Activated gamma-delta T cell treated with anti-CD3 and anti-CD28 coated beads, Interleukin-2, amount 50 U/mL, for 16 hours (primary cell): Measurements from ENCODE around the gene CLMN.
"Not testable (repeated sequence)": the region's sequence is repeated elsewhere in the genome, so short reads cannot be mapped to it uniquely, and the experiment has no call there.

Experiments used
- DNase-seq: peaks from one replicate; pipeline ENCODE4 v3.0.0-alpha.2; 2020; ENCODE audit warnings: low read depth

Gene CLMN

DNA sequence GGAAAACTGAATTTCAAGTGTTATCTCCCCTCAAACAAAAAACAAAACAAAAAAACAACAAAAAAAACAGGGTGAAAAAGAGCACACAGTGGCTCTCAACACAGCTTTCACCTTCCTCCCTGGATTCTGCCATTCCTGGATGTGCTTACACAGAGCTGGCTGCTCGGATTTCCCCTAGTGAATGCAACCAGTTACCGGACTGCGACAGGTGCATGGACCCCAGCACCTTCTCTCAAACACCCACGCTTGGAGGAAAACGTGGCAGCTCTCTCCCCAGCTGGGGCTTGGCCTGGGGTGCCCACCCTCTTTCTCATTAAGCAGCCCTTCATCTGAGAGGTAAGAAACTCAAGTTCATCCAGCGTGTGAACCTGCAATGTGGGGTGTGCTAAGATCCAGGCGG is 128.9 kb downstream of the CLMN start:
- no peak for DNase-seq

DNA sequence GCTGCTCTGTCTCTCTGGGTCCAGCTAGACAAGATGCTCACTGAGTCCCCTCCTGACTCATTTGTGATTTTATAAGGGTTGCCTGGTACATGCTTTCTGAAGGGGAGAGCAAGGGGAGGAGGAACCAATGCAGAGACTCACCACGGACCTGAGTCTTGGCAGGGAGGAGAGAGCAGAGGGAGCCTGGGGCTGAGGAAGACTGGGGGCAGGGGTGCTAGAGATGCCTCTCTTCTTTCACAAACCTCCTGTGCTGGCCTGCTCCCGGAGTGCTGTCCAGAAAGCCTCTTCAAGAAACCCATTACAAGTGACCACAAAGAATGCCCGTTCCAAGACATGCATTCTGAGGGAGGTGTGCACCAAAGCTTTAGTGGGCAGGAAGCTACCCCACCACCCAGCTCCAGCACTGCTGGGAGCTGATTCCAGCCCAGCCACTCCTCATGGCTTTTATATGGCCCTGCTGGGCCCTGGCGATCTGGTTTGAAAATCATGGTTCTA is 129.3 kb downstream of the CLMN start:
- DNase-seq, result no peak

GRCh38 chr14:95189367-95190132 is 130.2 kb downstream of the CLMN start:
- DNase-seq, result no peak

DNA sequence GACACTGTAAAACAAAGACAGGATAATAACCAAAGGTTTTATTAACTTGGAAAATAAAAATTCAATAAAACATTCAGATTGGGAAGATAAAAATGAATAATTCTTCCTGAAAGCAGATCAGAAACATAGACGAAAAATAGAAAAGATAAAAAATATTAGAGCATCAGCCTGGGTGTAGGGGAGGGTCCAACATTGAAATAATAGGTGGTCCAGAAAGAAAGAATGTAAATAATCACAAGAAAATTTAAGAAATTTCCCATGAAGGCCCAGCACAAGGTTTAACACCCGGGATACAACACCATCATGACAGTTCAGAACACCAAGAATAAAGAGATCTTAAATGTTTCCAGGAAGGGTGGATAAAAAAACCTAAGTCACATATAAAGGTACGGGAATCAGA is 131.3 kb downstream of the CLMN start:
- no peak for DNase-seq

- no peak for DNase-seq
Observed at GRCh38 chr14:95185767-95186392, 133.8 kb downstream of the CLMN start.

- no peak for DNase-seq
Observed at GRCh38 chr14:95185033-95185766, 134.5 kb downstream of the CLMN start.

GRCh38 chr14:95184413-95184790 is 135.3 kb downstream of the CLMN start:
- DNase-seq, result no peak

DNA sequence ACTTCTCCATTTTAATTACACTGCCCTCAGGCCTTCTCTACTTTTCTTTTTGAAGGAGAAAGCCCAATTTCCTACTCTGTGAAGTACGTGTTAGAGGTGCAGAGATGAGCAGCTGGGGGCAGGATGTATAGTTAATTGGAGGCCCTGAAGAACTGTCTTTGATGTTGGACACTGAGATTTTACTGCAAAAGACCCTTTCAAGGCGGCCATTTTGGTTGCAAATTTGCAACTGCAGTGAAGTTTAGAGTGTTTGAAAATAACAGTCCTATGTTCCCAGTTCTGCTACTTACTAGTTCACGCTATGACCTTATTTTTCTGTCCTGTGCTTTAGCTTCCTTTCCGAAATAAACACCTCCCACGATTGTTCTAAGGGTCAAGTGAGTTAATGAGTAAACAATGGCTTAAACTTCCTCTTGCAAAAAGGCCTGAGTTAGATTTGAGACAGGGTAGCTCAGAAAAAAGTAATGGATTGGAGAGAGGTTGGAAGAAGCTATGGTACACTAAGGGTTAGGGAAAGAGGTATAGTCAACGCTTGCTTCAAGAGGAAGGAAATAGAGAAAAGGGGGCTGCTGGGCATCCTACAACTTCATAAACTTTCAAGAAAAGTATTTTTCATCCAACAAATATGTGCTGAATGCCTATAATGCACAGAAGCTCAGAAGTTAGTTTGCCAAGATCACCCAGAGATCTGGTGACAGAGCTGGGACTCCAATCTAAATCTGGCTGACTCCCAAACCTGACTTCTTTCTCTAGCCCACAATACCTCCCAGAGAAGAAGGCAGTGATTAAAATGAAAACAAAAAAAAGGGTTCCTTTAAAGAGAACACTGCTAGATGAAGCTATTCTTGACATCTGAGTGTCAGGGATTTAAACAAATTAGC is 135.9 kb downstream of the CLMN start:
- no peak for DNase-seq

- DNase-seq, result no peak
Observed at GRCh38 chr14:95183082-95183481, 136.6 kb downstream of the CLMN start.

DNA sequence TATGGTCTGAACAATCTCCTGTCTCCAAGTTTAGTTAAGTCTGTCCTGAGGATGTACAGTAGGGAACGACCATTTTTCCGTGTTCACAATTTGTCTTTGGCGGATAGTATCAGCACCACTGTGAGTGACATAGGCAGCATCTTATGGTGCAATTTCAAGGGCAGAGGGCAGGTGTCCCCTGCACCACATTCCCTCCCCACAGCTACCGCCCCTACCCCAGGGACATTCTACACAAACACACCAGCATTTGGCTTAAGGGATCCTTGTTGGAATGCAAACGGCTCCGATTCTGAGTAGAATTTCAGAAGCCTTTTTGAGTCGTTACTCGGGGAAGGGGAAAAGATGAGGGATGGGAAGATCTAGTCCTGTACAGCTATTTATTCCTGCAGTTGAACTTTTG is 137.3 kb downstream of the CLMN start:
- DNase-seq, result no peak

GRCh38 chr14:95180966-95181741 is 138.6 kb downstream of the CLMN start:
- no peak for DNase-seq

GRCh38 chr14:95175670-95176069 is 144.0 kb downstream of the CLMN start:
- DNase-seq, result not testable (repeated sequence)

GRCh38 chr14:95174184-95174792 is 145.4 kb downstream of the CLMN start:
- no peak for DNase-seq

- DNase-seq, result no peak
Observed at GRCh38 chr14:95173518-95173917, 146.2 kb downstream of the CLMN start.

- DNase-seq, result no peak
Observed at GRCh38 chr14:95167177-95167576, 152.5 kb downstream of the CLMN start.

DNA sequence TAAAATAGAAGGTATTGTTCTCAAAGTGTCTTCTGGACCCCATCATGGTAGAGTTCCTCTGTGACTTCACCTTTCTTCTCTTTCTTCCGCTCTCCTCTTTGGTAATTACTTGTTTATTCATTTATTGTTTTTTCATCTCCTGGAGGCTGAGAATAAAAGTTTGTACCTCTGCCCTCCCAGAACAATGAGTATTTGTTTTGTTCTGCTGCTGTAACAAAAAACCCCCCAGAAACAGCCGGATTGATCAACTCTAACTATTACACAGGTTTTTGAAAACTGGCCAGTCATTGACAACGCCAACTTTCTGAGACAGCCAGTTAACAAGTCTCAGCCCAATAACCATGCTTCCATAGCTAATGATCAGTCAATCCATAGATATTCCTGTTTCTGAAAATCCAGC is 154.2 kb downstream of the CLMN start:
- no peak for DNase-seq

DNA sequence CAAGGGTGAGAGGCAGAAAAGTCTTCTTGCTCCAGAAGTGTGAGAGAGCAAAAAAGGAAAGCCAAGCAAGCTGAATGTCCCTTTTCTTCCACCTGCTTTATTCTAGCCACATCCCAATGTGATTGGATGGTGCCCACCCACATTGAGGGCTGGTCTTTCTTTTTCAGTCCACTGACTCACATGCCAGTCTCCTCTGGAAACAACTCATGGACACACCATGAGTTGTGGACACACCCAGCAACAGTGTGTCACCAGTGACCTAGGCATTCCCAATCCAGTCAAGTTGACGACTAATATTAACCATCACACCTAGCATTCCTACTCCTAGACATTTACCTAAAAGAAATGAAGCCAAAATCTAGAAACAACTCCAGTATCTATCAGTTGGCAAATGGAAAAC is 155.2 kb downstream of the CLMN start:
- DNase-seq, result no peak

DNA sequence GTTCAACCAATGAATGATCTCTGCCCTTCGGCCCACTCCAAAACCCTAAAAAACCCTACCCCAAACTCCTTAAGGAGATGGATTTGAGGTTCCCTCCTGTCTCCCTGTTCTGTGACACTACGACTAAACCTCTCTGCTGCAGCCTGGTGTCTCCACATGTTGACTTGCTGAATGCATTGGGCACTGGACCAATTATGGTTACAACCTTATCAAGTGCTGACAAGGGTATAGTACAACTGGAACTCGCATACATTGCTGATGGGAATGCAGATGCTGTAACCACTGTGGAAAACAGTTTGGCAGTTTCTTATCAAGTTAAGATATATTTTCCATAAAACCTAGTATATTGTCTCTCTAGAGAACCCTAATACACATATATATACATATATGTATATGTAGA is 156.0 kb downstream of the CLMN start:
- DNase-seq, result no peak

DNA sequence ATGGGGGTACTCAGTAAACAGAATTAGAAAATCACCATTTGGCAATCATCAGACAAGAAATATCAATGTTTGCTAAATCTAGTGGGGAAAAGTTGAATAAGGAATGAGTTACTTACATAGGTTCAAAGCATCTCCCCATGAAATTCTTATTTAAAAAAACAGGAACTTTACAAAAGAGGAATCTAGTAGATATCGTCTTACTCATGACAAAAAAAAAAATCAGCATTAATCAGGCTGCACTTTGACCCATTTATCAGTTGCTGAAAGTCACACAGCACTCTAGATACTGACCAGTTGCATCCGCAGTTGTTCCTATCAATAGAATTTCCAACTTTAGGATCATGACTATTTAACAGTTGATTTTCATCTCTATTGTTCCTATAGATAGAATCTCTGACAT is 156.6 kb downstream of the CLMN start:
- DNase-seq, result no peak

- no peak for DNase-seq
Observed at GRCh38 chr14:95162641-95163040, 157.1 kb downstream of the CLMN start.
